GM13977 (cell line): ENCODE results near the gene PHYHD1.

Experiments
- DNase-seq: peaks from one replicate; pipeline ENCODE4 v3.0.0; 2012; ENCODE audit warnings: low spot score
- CTCF ChIP-seq: IDR thresholded peaks from 2 replicates; pipeline ENCODE4 v1.5.1; 2012; ENCODE audit warnings: mild to moderate bottlenecking, control low read depth; ENCODE audit not compliant: insufficient read depth; ENCODE audit errors: extremely low read depth, missing control alignments
- in situ Hi-C: fragments of 300-500 bp; cut with MboI; formaldehyde crosslinking; loops from one replicate; pipeline ENCODE4 v1.12.0; 2022; ENCODE audit warnings: low sequenced_read_pairs, low pct_unique_long_range_greater_than_20kb, mixed read lengths, inconsistent platforms; ENCODE audit not compliant: unreplicated experiment

The PHYHD1 gene

GRCh38 chr9:128929560-128929959 lies 8.8 kb downstream of the PHYHD1 start:
- in situ Hi-C loops, result no loop called here
- no peak for DNase-seq
- TF ChIP-seq CTCF, result no peak

DNA sequence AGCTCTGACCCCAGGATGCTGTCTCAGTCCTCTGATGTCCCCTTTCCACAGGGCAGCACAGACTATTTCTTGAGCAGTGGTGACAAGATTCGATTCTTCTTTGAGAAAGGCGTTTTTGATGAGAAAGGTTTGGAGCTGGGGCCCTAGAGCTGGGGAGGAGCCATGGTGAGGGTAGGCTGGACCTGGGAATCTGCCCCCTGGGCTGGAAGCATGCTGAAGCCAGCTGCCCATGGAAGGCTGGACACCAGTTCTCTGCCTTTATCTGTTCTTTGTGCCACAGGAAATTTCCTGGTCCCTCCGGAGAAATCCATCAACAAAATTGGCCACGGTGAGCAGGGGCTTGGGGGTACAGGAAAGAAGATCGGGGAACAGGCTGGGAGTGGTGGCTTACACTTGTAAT lies 12.9 kb downstream of the PHYHD1 start:
- no peak for TF ChIP-seq CTCF
- in situ Hi-C loops, result no loop called here
- DNase-seq, result no peak

GRCh38 chr9:128936171-128936865 lies 15.5 kb downstream of the PHYHD1 start:
- DNase-seq, result no peak
- in situ Hi-C loops, result loop anchor here (5.0 kb wide), 1 partner anchor 69 kb away; no protein-coding TSS in a partner anchor

GRCh38 chr9:128937310-128938165 lies 16.8 kb downstream of the PHYHD1 start:
- TF ChIP-seq CTCF, result no peak
- in situ Hi-C loops, result loop anchor here (5.0 kb wide), 1 partner anchor 70 kb away; no protein-coding TSS in a partner anchor
- no peak for DNase-seq

More at GRCh38 chr9:128936171-128936865, 15.5 kb downstream of the PHYHD1 start:
- no peak for TF ChIP-seq CTCF

DNA sequence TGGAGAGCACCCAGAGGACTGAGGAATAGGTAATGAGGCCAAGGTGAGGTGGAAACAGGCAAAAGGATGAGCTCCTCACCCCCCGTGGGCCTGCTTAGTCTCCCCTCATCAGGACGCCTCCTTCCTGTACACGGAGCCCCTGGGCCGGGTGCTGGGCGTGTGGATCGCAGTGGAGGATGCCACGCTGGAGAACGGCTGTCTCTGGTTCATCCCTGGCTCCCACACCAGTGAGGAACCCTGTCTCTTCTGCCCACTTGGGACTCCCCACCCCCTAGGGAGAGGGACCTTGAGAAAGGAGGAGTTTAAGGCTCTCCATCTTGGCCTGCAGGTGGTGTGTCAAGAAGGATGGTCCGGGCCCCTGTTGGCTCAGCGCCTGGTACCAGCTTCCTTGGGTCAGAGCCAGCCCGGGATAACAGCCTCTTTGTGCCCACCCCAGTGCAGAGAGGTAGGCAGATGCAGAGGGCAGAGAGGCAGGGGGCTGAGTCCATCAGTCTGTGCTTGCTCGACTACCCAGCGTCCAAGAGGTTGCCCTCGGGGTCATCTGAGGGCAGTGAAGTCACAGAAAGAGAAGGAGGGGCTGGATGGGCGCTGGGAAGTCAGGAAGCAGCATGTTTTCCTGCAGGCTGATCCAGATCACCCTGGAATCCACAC lies 19.6 kb downstream of the PHYHD1 start:
- DNase-seq, result no peak
- in situ Hi-C loops, result no loop called here

More for the DNA sequence above, 19.6 kb downstream of the PHYHD1 start:
- TF ChIP-seq CTCF, result no peak
